Stimulated activated naive CD8-positive, alpha-beta T cell treated with anti-CD3 and anti-CD28 coated beads, Interleukin-15, Interleukin-2, amounts not matched to agents 100 U/mL and 50 U/mL, for 24 hours (primary cell): ENCODE measurements around the gene DENND4A.
A peak's percentile ranks its signal among the peaks of the same experiment; 100 is the strongest.
"Not testable (repeated sequence)": the region's sequence is repeated elsewhere in the genome, so short reads cannot be mapped to it uniquely, and the experiment has no call there.

Source experiments
- ATAC-seq: fragments of 150-1000 bp; cut with Tn5 transposase; one replicate; pipeline ENCODE4 v1.10.0; 2021
- DNase-seq: peaks from one replicate; pipeline ENCODE4 v3.0.0; 2021

The DENND4A gene

GRCh38 chr15:65789105-65789504, 3.0 kb downstream of the DENND4A start:
- no peak for ATAC-seq
- no peak for DNase-seq

- no peak for ATAC-seq
- no peak for DNase-seq
Observed at GRCh38 chr15:65787260-65787659, 4.8 kb downstream of the DENND4A start.

GRCh38 chr15:65785151-65785550, 6.9 kb downstream of the DENND4A start:
- no peak for DNase-seq
- no peak for ATAC-seq

GRCh38 chr15:65783872-65784271, 8.2 kb downstream of the DENND4A start:
- no peak for DNase-seq
- no peak for ATAC-seq

GRCh38 chr15:65782096-65782495, 10.0 kb downstream of the DENND4A start:
- ATAC-seq (no peak), DNase-seq (no peak)

GRCh38 chr15:65778701-65779100, 13.4 kb downstream of the DENND4A start:
- not testable (repeated sequence) for DNase-seq, ATAC-seq

- ATAC-seq (peak; percentile 35), DNase-seq (no peak)
Observed at GRCh38 chr15:65778269-65778668, 13.8 kb downstream of the DENND4A start.

- ATAC-seq, result no peak
- no peak for DNase-seq
Observed at GRCh38 chr15:65777843-65778242, 14.2 kb downstream of the DENND4A start.

- DNase-seq (no peak), ATAC-seq (no peak)
Observed at GRCh38 chr15:65777053-65777452, 15.0 kb downstream of the DENND4A start.

- ATAC-seq, result peak; percentile 68
Observed at GRCh38 chr15:65773386-65774111, 18.5 kb downstream of the DENND4A start.

GRCh38 chr15:65772930-65773329, 19.2 kb downstream of the DENND4A start:
- no peak for ATAC-seq
- DNase-seq, result no peak

More at GRCh38 chr15:65773386-65774111, 18.5 kb downstream of the DENND4A start:
- no peak for DNase-seq

- DNase-seq, result no peak
- ATAC-seq, result no peak
Observed at GRCh38 chr15:65771870-65772269, 20.2 kb downstream of the DENND4A start.

GRCh38 chr15:65769482-65769881, 22.6 kb downstream of the DENND4A start:
- DNase-seq (no peak), ATAC-seq (no peak)

- peak; percentile 83 for ATAC-seq
- DNase-seq, result no peak
Observed at GRCh38 chr15:65767895-65768294, 24.2 kb downstream of the DENND4A start.

GRCh38 chr15:65767264-65767595, 24.9 kb downstream of the DENND4A start:
- DNase-seq, result no peak
- ATAC-seq, result no peak

- ATAC-seq (no peak), DNase-seq (no peak)
Observed at GRCh38 chr15:65766422-65767263, 25.4 kb downstream of the DENND4A start.

- DNase-seq (no peak), ATAC-seq (no peak)
Observed at GRCh38 chr15:65765106-65765505, 27.0 kb downstream of the DENND4A start.

- ATAC-seq (no peak), DNase-seq (no peak)
Observed at GRCh38 chr15:65762914-65763787, 28.9 kb downstream of the DENND4A start.

GRCh38 chr15:65762399-65762798, 29.7 kb downstream of the DENND4A start:
- DNase-seq, result no peak
- no peak for ATAC-seq

- DNase-seq, result no peak
- ATAC-seq, result peak; percentile 43
Observed at GRCh38 chr15:65761210-65761926, 30.7 kb downstream of the DENND4A start.

GRCh38 chr15:65759441-65759840, 32.7 kb downstream of the DENND4A start:
- DNase-seq, result no peak
- ATAC-seq, result no peak

GRCh38 chr15:65758242-65758641, 33.9 kb downstream of the DENND4A start:
- ATAC-seq (no peak), DNase-seq (no peak)
